Type B pancreatic cell (in vitro differentiated cells): Measurements from ENCODE around the gene LZIC. TPM values are rescaled to one million over a fixed set of nuclear protein-coding genes. Genes with fewer than 3 reads are reported as not detected.
A peak's percentile ranks its signal among the peaks of the same experiment; 100 is the strongest.

ENCODE experiments used
- DNase-seq: peaks from one replicate; pipeline ENCODE4 v3.0.0; 2021; ENCODE audit warnings: mixed read lengths; ENCODE audit not compliant: unreplicated experiment; ENCODE audit errors: extremely low spot score
- H3K27ac Mint-ChIP-seq: 2 replicates; pipeline ENCODE4 v1.8.0; 2021; ENCODE audit warnings: mild to moderate bottlenecking, mixed read lengths
- H3K27me3 Mint-ChIP-seq: 2 replicates; pipeline ENCODE4 v1.8.0; 2021; ENCODE audit warnings: mixed read lengths
- H3K36me3 Mint-ChIP-seq: 2 replicates; pipeline ENCODE4 v1.8.0; 2021; ENCODE audit warnings: mixed read lengths
- H3K4me1 Mint-ChIP-seq: one replicate; pipeline ENCODE4 v1.8.0; 2021; ENCODE audit warnings: mixed read lengths; ENCODE audit not compliant: unreplicated experiment
- H3K4me3 Mint-ChIP-seq: 2 replicates; pipeline ENCODE4 v1.8.0; 2021; ENCODE audit warnings: mild to moderate bottlenecking, mixed read lengths
- H3K9me3 Mint-ChIP-seq: 2 replicates; pipeline ENCODE4 v1.8.0; 2021; ENCODE audit warnings: mixed read lengths
- CTCF ChIP-seq: fragments of 200-600 bp; sonication (generic); conservative IDR thresholded peaks from 2 replicates; pipeline ENCODE4 v1.5.0; 2021; ENCODE audit warnings: antibody characterized with exemption, mild to moderate bottlenecking
- total RNA-seq: library from RNA; stranded (reverse); gene quantifications from 2 replicates; pipeline ENCODE4 v1.2.1, GENCODE V29; 2021; ENCODE audit warnings: low replicate concordance

LZIC gene
- total RNA-seq, 1 donor from 2014 or later, result 41.8 TPM

GRCh38 chr1:9910076-9910422 lies 33.1 kb downstream of the LZIC start, which contains the start of gene CTNNBIP1:
Gene CTNNBIP1, minus strand, starts transcription at chr1:9910269. Its CDS starts 38,205 bp downstream, at chr1:9872064.
- Mint-ChIP-seq H3K4me3 (peak within 1 kb of the TSS; percentile 97), H3K27me3 (no peaks in the 10 kb centered on the region), H3K27ac (peak within 1 kb of the TSS; percentile 97), H3K9me3 (no peaks in the 10 kb centered on the region), H3K36me3 (peaks cover 13% of the 10 kb centered on the region), H3K4me1 (peaks cover 56% of the 10 kb centered on the region)
- DNase-seq, result no peak
- no peak for TF ChIP-seq CTCF

GRCh38 chr1:9909234-9910046 lies 33.8 kb downstream of the LZIC start:
- H3K27me3 Mint-ChIP-seq, result no peaks in the 10 kb centered on the region
- H3K4me3 Mint-ChIP-seq, result peak overlapping the region; percentile 95

GRCh38 chr1:9908871-9909233 lies 34.3 kb downstream of the LZIC start:
- Mint-ChIP-seq H3K27me3 (no peaks in the 10 kb centered on the region), H3K4me1 (peaks cover 51% of the 10 kb centered on the region), H3K36me3 (peaks cover 13% of the 10 kb centered on the region), H3K9me3 (no peaks in the 10 kb centered on the region), H3K27ac (peak overlapping the region; percentile 92), H3K4me3 (peak overlapping the region; percentile 95)
- no peak for DNase-seq
- TF ChIP-seq CTCF, result no peak

More at GRCh38 chr1:9909234-9910046, 33.8 kb downstream of the LZIC start:
- no peak for TF ChIP-seq CTCF
- H3K36me3 Mint-ChIP-seq, result peaks cover 13% of the 10 kb centered on the region
- H3K27ac Mint-ChIP-seq, result peak overlapping the region; percentile 92
- no peaks in the 10 kb centered on the region for H3K9me3 Mint-ChIP-seq
- DNase-seq, result no peak
- H3K4me1 Mint-ChIP-seq, result peaks cover 56% of the 10 kb centered on the region

- TF ChIP-seq CTCF, result no peak
- Mint-ChIP-seq H3K36me3 (peaks cover 13% of the 10 kb centered on the region), H3K4me3 (peak overlapping the region; percentile 57), H3K4me1 (peaks cover 46% of the 10 kb centered on the region), H3K27ac (no peak overlapping the region), H3K27me3 (no peaks in the 10 kb centered on the region), H3K9me3 (no peaks in the 10 kb centered on the region)
- DNase-seq, result no peak
Measured at GRCh38 chr1:9907441-9907840, 35.8 kb downstream of the LZIC start.

- Mint-ChIP-seq H3K4me1 (peaks cover 41% of the 10 kb centered on the region), H3K9me3 (no peaks in the 10 kb centered on the region), H3K36me3 (peaks cover 13% of the 10 kb centered on the region), H3K4me3 (peak overlapping the region; percentile 68), H3K27ac (no peak overlapping the region), H3K27me3 (no peaks in the 10 kb centered on the region)
- DNase-seq, result no peak
- TF ChIP-seq CTCF, result no peak
Measured at GRCh38 chr1:9906466-9906865, 36.7 kb downstream of the LZIC start.
